ENCODE results near the gene SCAF4.

The SCAF4 gene

GRCh38 chr21:31713973-31714740, 17.8 kb downstream of the SCAF4 start:
- DNase-seq (ENCODE audit: low spot score) = no peak

DNA sequence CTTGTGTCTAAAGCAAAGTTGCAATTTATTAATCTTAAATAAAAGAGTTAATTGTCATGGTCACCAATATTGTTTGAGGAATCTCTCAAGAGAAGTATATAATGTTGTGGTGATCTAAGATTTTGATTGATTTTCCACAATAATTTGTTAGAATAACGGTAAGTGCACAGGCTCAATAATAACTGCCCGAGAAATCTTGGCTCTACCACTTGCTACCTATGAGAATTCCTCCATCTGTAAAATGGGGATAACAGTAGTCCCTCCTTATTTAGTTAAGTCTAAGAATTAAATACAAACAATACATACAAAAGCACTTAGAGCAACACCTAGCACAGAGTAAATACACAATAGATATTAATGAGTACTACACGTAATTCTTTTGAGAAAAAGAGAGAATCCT, 18.8 kb downstream of the SCAF4 start:
- no peak for DNase-seq (ENCODE audit: low spot score)

- no peak for DNase-seq (ENCODE audit: low spot score)
Measured at GRCh38 chr21:31711745-31712285, 20.1 kb downstream of the SCAF4 start.

DNA sequence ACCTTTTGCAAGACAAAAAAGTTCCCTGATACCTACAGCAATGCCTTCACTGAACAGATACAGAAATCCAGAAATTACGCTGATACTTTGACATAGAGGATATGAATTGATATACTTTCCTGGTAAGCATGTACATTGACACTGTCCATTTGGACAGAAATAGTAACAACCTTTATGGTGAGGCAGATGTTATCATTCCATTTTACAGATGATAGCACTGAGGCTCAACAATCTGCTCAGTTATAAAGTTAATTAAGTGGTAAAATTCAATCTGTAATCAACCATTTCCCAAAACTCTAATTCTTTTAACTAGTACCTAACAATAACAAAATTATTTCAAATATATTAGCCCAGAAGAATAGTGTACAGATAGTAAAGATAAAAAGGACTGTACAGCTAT, 20.6 kb downstream of the SCAF4 start:
- DNase-seq (ENCODE audit: low spot score) = no peak

DNA sequence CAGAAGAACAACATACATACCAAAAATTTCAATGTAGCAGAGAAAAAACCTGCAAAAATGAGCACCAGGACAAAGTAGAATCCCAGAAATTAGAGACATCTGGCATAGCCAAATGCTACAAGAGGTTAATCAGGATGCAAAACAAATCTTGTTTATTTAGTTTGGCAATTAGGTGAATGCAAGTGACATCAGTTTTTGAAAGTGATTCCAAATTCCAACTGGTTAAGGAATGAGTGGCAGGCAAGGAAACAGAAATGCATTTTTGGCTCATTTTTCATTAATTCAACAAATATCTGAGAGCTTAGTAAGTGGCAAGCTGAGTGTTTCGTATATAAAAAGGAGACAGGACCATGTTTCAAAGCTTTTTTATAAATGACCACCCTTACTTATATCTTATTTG, 21.3 kb downstream of the SCAF4 start:
- no peak for DNase-seq (ENCODE audit: low spot score)

DNA sequence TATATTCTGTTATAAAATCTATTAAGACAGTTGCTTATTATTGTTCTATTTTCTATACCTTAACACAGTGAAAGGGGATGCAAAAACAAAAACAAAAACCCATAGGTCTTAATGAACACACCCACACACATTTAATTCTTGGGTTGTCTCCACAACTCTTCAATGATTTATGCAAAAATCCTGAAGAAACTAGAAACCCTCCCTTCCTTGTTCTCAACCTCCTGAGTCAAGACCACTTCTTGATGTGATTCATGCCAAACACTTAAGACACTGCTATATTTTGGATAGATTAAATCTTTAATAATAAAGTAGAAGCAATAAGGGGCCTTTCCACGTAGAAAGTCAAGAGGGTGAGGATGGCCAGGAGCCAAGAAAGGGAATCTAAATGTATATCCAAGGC, 23.4 kb downstream of the SCAF4 start:
- DNase-seq (ENCODE audit: low spot score) = no peak

DNA sequence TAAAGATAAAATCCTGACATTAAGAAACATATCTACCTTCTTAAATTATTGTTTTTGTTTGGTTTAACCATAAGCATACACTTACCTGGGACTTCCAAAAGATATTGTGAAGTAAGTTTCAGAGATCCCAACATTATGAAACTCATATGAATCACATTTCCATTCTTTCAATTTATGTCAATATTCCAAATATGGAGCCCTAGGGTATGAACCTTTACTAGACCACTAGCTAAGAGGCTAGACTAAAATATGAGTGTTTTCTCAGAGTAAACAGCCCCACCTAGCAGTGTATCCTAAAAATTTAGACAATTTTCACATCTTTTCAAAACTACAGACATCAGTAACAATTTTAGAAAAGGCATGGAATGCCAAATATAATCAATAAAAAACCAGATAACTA, 24.4 kb downstream of the SCAF4 start:
- DNase-seq (ENCODE audit: low spot score) = no peak

- DNase-seq (ENCODE audit: low spot score) = no peak
Measured at GRCh38 chr21:31706562-31706961, 25.4 kb downstream of the SCAF4 start.

DNA sequence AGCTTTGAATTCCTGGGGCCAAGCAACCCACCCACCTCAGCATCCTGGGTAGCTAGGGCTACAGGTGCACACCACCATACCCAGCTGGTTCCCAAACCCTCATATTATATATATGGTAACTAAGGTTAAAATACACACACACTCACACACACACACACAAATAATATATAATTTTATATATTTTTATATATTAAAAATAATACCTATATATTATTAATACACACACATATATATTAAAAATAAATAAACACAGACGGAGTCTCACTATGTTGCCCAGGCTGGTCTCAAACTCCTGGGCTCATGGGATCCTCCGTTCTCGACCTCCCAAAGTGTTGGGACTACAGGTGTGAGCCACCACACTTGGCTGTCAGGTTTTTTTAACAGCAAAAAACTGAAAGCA, 31.9 kb downstream of the SCAF4 start:
- DNase-seq (ENCODE audit: low spot score) = no peak

GRCh38 chr21:31698461-31698860, 33.5 kb downstream of the SCAF4 start:
- DNase-seq (ENCODE audit: low spot score) = no peak

DNA sequence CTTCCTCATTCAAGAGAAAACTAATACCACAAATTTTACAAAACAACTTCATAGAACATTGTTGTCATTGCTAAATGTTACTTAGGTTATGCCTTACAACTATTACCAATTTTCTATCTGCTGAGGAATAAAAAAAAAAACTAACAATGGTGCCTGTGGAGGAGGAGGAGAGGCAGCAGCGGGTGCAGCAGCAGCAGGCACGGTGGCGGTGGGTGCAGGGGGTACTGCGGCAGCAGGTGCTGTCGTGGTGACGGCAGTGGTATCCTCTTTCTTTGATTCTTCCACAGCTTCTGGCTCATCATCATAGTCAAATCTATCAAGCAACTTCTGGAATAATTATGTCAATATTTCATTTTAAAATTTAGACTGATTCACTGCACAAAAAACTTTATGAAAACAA, 35.5 kb downstream of the SCAF4 start:
- no peak for DNase-seq (ENCODE audit: low spot score)

DNA sequence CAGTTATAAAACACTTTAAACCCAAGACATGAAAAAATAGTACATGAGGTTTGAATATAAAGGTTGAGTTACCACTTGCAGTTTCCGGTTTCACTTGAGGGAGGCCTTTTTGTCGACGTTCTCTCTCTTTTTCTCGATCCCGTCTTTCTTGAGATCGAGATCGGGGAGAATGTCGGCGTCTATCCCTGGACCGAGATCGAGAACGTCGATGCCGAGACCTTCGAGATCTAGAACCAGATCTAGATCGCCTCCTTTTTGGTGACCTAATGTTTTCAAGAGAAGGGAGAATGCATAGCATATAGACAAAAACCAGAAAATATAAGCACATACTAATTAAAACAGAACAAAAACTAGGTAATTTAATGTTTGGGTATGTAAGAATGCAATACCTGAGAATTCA, 38.7 kb downstream of the SCAF4 start:
- DNase-seq (ENCODE audit: low spot score) = no peak

DNA sequence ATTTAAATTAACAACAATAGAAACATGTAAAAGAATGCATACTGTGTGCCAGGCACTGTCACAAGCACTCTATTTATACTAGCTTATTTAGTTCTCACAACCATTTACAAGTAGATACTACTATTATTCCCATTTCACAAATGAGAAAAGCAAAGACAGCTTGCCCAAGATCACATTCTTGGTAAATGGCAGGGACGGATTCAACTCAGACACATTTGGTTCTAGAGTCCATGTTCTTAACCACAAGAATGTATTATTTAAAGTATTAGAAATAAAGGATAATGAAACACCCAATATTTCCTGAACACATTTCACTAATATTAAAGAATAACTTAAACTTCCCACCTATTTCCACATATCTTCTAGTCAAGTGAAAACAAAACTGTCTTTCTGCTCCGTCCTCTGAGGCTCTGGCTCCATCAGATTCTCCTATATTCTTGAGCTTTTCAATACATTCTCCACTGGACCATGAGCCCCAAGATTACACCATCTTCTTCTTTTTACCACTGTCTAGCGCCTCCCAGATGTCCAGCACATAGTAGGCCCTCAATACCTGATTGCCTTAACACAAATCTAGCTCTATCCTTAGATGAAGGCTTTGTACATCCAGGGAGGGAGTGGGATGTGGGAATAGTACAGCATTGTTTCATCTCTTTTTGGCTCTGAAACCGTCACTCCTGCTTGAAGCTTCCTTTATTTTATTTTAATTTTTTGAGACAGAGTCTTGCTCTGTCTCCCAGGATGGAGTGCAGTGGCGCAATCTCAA, 43.1 kb downstream of the SCAF4 start:
- DNase-seq (ENCODE audit: low spot score) = no peak

- no peak for DNase-seq (ENCODE audit: low spot score)
Measured at GRCh38 chr21:31687108-31687507, 44.8 kb downstream of the SCAF4 start.

DNA sequence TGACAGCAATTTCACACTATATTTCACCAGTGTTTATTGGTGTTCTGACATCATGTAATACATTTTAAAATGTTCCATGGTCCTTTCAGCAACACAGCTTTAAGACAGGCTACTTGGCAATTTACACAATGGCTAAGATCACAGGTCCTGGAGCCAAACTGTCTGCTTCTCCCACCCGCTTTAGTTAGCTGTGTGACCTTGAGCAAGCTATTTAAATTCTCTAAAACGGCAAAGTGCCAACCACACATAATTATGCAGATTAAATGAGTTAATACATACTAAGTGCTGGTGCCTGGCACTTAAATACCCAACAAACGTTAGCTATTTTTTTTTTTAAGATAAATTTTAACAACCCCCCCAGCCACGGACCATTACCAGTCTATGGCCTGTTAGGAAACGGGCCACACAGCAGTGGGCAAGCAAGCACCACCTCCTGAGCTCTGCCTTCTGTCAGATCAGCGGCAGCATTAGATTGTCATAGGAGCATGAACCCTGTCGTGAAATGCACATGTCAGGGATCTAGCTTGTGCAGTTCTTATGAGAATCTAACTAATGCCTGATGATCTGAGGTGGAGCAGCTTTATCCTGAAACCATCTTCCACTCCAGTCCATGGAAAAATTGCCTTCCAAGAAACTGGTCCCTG, 45.5 kb downstream of the SCAF4 start:
- DNase-seq (ENCODE audit: low spot score) = no peak

DNA sequence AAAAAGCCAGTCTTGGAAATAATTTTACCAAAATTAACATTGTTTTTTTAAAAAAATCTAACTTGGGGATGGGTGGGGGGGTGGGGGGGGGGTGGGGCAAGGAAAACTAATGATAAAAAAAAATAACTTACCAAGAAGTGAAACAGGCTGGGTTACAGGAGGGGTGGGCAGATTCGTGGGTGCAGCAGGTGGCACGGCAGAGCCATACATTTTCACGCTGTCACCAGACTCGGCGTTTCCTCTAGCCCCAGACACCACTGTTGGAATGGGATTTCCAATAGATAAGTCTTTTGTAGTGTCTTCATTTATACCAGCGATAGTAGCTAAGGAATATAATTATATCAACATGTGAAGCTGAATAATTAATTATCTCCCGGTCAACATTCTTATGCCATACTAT, 47.0 kb downstream of the SCAF4 start:
- no peak for DNase-seq (ENCODE audit: low spot score)

- no peak for DNase-seq (ENCODE audit: low spot score)
Measured at GRCh38 chr21:31683029-31683428, 48.9 kb downstream of the SCAF4 start.

- DNase-seq (ENCODE audit: low spot score) = no peak
Measured at GRCh38 chr21:31682620-31683019, 49.3 kb downstream of the SCAF4 start.

DNA sequence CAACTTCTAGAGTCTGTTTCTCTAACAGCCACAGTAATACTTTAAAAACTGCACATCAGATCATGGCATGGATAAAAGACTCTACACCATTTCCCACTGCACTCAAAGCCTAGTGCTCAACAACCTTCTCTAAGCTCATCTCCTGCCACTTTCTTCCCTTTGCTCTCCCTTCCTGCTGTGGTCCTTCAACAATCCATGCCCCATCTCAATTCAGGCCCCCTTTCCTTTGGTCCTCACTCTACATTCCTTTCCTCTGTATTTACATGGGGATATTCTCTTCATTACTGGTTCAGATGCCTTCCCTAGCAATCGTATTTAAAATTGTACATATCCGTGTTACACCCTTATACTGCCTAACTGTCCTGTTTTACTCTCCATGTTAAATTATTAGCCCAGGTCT, 53.4 kb downstream of the SCAF4 start:
- DNase-seq (ENCODE audit: low spot score) = no peak

DNA sequence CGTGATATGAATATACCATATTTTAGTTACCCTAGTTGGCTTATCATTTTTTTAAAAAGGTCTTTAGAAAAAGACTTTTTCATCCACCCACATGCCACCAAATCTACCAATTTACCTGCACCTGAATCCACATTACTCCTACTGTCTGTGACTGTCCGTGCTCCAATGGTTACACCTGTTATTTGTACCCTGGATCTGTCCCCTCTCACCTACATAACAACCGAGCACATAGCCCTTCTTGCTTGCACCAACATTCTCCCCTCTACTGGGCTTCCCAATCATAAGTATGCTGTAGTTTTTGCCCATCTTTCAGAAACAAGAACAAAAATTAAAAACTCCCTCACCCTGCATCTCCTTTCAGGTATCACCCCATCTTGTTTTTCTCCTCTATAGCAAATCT, 54.9 kb downstream of the SCAF4 start:
- DNase-seq (ENCODE audit: low spot score) = no peak

DNA sequence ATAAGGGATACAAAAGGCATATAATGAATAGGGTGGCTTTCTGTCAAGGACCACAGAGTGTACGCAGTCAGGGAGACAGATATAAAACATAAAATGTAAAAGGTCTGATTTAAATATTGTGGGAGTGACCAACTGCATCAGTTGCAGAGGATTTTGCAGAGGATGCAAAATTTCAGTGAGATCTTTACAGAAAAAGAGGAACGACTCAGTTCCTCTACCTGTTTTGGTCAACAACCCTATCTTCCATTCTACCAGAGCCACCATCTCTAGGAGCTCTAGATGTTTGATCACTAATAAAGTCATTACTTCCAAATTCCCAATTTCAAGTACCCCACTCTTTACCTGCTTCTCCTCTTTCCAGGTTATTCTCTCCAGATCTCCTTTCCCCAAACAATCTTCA, 56.0 kb downstream of the SCAF4 start:
- DNase-seq (ENCODE audit: low spot score) = no peak

- no peak for DNase-seq (ENCODE audit: low spot score)
Measured at GRCh38 chr21:31675318-31675717, 56.6 kb downstream of the SCAF4 start.

- no peak for DNase-seq (ENCODE audit: low spot score)
Measured at GRCh38 chr21:31673321-31673912, 58.5 kb downstream of the SCAF4 start.
